OCI-LY3 (cell line): ENCODE data around the gene FGF3.

Experiments
- H2AFZ ChIP-seq: fragments of 200-600, 300-600 bp; shearing (Covaris generic); 2 replicates; pipeline ENCODE4 v1.6.0; 2014; ENCODE audit warnings: antibody characterized with exemption, low read depth, low read length
- H3K27ac ChIP-seq: fragments of 200-600, 300-600 bp; sonication (generic); 2 replicates; pipeline ENCODE4 v1.5.1; 2014; ENCODE audit warnings: mild to moderate bottlenecking, low read length, moderate library complexity, mixed read lengths
- H3K27me3 ChIP-seq: fragments of 200-600, 300-600 bp; sonication (generic); 2 replicates; pipeline ENCODE4 v1.6.1; 2014; ENCODE audit warnings: low read depth, low read length, mixed read lengths
- H3K36me3 ChIP-seq: fragments of 200-600, 300-600 bp; sonication (generic); replicated peaks from 2 replicates; pipeline ENCODE3; 2014; ENCODE audit warnings: low read depth, low read length, mixed read lengths
- H3K4me1 ChIP-seq: fragments of 300-600, 200-600 bp; sonication (generic); 2 replicates; pipeline ENCODE4 v1.6.1; 2014; ENCODE audit warnings: low read length, mixed read lengths
- H3K4me2 ChIP-seq: fragments of 200-600, 300-600 bp; sonication (generic); 2 replicates; pipeline ENCODE4 v1.6.1; 2014; ENCODE audit warnings: low read length, mixed read lengths
- H3K4me3 ChIP-seq: fragments of 300-600, 200-600 bp; sonication (generic); 2 replicates; pipeline ENCODE4 v1.5.1; 2014; ENCODE audit warnings: antibody characterized with exemption, mild to moderate bottlenecking, low read length, moderate library complexity
- H3K79me2 ChIP-seq: fragments of 300-600, 200-600 bp; shearing (Covaris generic); 2 replicates; pipeline ENCODE4 v1.6.1; 2014; ENCODE audit warnings: mild to moderate bottlenecking, low read length, mixed read lengths
- H3K9ac ChIP-seq: fragments of 300-600, 200-600 bp; shearing (Covaris generic); 2 replicates; pipeline ENCODE4 v1.6.0; 2014; ENCODE audit warnings: mild to moderate bottlenecking, low read length, moderate library complexity
- H3K9me3 ChIP-seq: fragments of 200-600, 300-600 bp; shearing (Covaris generic); 2 replicates; pipeline ENCODE4 v1.6.1; 2014; ENCODE audit warnings: low read length, mixed read lengths; ENCODE audit not compliant: insufficient read depth
- H4K20me1 ChIP-seq: fragments of 200-600, 300-600 bp; sonication (generic); 2 replicates; pipeline ENCODE4 v1.6.1; 2016; ENCODE audit warnings: low read length, mixed read lengths; ENCODE audit not compliant: insufficient read depth
- EZH2phosphoT487 ChIP-seq: fragments of 200-600 bp; shearing (Covaris generic); IDR thresholded peaks from 2 replicates; pipeline ENCODE4 v1.6.1; 2018; ENCODE audit warnings: antibody characterized with exemption, mixed run types, low read depth
- TF ChIP-seq, protein P1 (sequence below): fragments of 200-600, 300-600 bp; sonication (generic); IDR thresholded peaks from 2 replicates; pipeline ENCODE4 v1.5.1; 2014; ENCODE audit warnings: antibody characterized with exemption, low read length, low read depth

FGF3 gene

DNA sequence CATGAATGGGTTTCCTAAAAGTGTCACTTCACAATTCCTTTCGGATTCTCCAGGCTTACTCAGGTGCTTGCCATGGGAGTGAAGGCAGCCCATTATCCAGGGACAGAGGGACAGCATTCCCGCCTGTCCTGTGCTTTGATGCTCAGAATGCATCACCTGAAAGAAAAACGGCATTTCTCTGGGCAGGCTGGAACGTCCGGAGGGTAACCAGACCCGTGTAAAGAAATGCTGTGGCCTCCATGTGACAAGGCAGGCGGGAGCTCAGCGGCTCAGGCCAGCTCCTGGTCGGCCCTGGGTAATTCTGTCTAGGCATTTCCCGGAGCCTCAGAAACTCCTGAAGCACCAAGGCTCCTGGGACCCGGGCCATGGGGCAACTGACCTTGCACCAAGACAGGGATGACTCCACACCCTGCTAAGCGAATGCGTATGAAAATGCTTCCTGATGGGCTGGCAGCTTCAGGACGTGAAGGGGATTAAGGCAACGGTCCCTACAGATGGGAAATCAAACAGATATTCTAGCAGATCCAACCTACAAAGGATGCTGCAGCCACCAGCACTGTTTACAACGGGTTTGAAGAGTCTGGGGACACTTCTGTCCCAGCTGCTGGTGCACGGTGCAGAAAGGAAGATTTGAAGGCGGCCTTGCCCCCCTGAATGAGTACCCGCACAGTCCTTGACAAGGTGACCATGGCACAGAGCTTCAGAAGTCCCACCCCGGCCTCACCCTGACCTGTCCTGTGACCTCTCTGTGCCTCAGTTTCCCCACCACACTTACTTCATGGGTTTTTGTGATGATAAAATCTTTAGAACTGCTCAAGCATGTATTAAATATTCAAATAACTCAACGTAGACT is 13.6 kb upstream of the FGF3 start:
- H3K4me1 ChIP-seq: no peaks in the 10 kb centered on the region
- no peaks in the 10 kb centered on the region for H3K36me3 ChIP-seq
- H4K20me1 ChIP-seq: no peaks in the 10 kb centered on the region
- no peaks in the 10 kb centered on the region for H3K9me3 ChIP-seq
- no peak overlapping the region for H3K4me2 ChIP-seq
- TF ChIP-seq, protein P1, sequence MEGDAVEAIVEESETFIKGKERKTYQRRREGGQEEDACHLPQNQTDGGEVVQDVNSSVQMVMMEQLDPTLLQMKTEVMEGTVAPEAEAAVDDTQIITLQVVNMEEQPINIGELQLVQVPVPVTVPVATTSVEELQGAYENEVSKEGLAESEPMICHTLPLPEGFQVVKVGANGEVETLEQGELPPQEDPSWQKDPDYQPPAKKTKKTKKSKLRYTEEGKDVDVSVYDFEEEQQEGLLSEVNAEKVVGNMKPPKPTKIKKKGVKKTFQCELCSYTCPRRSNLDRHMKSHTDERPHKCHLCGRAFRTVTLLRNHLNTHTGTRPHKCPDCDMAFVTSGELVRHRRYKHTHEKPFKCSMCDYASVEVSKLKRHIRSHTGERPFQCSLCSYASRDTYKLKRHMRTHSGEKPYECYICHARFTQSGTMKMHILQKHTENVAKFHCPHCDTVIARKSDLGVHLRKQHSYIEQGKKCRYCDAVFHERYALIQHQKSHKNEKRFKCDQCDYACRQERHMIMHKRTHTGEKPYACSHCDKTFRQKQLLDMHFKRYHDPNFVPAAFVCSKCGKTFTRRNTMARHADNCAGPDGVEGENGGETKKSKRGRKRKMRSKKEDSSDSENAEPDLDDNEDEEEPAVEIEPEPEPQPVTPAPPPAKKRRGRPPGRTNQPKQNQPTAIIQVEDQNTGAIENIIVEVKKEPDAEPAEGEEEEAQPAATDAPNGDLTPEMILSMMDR: no peak
- TF ChIP-seq EZH2phosphoT487: no peak
- peaks cover 3% of the 10 kb centered on the region for H3K27me3 ChIP-seq
- no peaks in the 10 kb centered on the region for H3K79me2 ChIP-seq
- H3K27ac ChIP-seq: no peak overlapping the region
- no peak overlapping the region for H3K4me3 ChIP-seq
- H2AFZ ChIP-seq: no peak overlapping the region
- H3K9ac ChIP-seq: no peak overlapping the region

DNA sequence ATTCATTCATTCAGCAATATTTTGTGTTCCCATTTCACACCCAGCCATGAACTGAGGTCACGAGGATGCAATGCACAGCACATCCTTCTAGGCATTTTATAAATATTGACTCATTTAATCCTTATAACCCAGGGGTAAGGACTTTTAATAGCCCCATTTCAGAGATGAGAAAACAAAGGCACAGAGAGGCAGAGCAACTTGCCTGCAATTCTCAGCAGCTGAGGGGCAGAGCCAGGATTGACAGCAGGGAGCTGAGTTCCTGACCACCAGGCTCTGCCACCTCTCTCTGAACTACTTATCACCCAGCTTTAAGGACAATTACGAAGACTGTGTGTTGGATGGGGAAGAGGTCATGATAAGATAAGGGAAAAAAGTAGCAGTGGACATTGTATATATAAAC is 12.8 kb upstream of the FGF3 start:
- Histone ChIP-seq H3K9ac (no peak overlapping the region), H4K20me1 (no peaks in the 10 kb centered on the region), H3K4me1 (no peaks in the 10 kb centered on the region), H3K27me3 (no peaks in the 10 kb centered on the region; the same call in 1 of the 2 replicates), H3K79me2 (no peaks in the 10 kb centered on the region), H3K9me3 (no peaks in the 10 kb centered on the region), H3K27ac (no peak overlapping the region), H3K4me2 (no peak overlapping the region), H3K36me3 (no peaks in the 10 kb centered on the region), H3K4me3 (no peak overlapping the region), H2AFZ (no peak overlapping the region)
- TF ChIP-seq EZH2phosphoT487: no peak
- TF ChIP-seq, protein P1: no peak

DNA sequence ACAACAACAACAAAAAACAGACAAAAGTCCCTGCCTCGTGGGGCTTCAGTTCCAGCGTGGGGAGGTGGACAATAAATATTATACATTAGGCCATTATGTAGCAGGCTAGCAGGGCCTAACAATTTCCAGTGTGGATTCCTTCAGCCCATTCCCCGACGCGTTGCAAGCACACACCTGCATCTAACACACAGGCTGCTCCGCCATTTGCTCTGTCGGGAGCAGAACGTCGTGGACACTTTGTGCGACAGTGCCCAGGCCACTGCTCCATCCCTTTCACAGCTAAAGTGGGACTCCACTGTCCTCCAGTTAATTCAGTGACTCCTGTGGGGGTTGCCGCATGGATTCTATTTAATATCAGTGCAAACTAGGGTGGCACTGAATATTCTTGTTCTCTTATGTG is 10.9 kb upstream of the FGF3 start:
- H3K9me3 ChIP-seq: no peaks in the 10 kb centered on the region
- no peaks in the 10 kb centered on the region for H3K4me1 ChIP-seq
- no peaks in the 10 kb centered on the region for H4K20me1 ChIP-seq
- no peak overlapping the region for H3K4me3 ChIP-seq
- H3K27ac ChIP-seq: no peak overlapping the region
- TF ChIP-seq, protein P1: no peak
- TF ChIP-seq EZH2phosphoT487: no peak
- H3K79me2 ChIP-seq: no peaks in the 10 kb centered on the region
- H3K4me2 ChIP-seq: no peak overlapping the region
- H2AFZ ChIP-seq: no peak overlapping the region
- no peak overlapping the region for H3K9ac ChIP-seq
- H3K27me3 ChIP-seq: peaks cover 4% of the 10 kb centered on the region
- no peaks in the 10 kb centered on the region for H3K36me3 ChIP-seq

DNA sequence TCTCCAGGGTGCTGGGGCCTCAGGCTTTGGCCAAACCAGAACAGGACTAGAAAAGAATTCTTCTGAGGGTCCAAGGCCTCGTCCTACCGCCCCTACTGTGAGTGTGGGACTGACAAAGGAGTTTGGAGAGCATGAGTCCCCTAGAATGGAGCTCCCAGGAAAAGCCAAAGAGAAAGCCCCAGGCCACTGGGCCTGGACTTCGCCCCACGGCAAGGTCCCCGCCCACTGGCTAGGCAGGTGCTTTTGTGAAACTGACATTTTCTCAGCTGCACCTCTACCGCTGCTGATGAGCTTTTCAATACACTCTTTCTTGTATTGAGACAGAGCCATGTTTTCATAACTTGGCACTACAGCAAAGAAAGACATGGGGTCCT is 9.7 kb upstream of the FGF3 start:
- Histone ChIP-seq H3K4me3 (no peak overlapping the region), H3K36me3 (no peaks in the 10 kb centered on the region), H3K27me3 (peaks cover 4% of the 10 kb centered on the region), H3K4me1 (no peaks in the 10 kb centered on the region), H3K9me3 (no peaks in the 10 kb centered on the region), H3K79me2 (no peaks in the 10 kb centered on the region), H4K20me1 (no peaks in the 10 kb centered on the region), H2AFZ (no peak overlapping the region), H3K9ac (no peak overlapping the region), H3K27ac (no peak overlapping the region), H3K4me2 (no peak overlapping the region)
- TF ChIP-seq, protein P1: no peak
- TF ChIP-seq EZH2phosphoT487: no peak
